D341Med (cell line): ENCODE data around the gene MAP2K4.
A peak's percentile ranks its signal among the peaks of the same experiment; 100 is the strongest.

Experiments used
- DNase-seq: peaks from one replicate; pipeline ENCODE4 v3.0.0; 2012; ENCODE audit warnings: low spot score

Gene MAP2K4

GRCh38 chr17:12178644-12179330, 158.1 kb downstream of the MAP2K4 start:
- DNase-seq, result no peak

- peak; percentile 36 for DNase-seq
Measured at GRCh38 chr17:12180644-12181261, 160.1 kb downstream of the MAP2K4 start.

GRCh38 chr17:12187658-12188057, 167.0 kb downstream of the MAP2K4 start:
- DNase-seq, result no peak

- no peak for DNase-seq
Measured at GRCh38 chr17:12193144-12193735, 172.6 kb downstream of the MAP2K4 start.
